ENCODE results near the gene C8B. TPM values are rescaled to one million over a fixed set of nuclear protein-coding genes. Genes with fewer than 3 reads are reported as not detected.

The C8B gene
- total RNA-seq, 1 experiment from 2014 or later, result not detected

GRCh38 chr1:56912325-56912724, 53.5 kb downstream of the C8B start:
- Histone ChIP-seq H4K5ac (ENCODE audit: insufficient read length, low read depth, low read length) (no peak overlapping the region), H3T11ph (ENCODE audit: low read length) (no peak overlapping the region), H2BK15ac (ENCODE audit: low read depth, low read length) (no peak overlapping the region), H3K18ac (ENCODE audit: insufficient read length, low read depth, low read length) (no peak overlapping the region), H3K23ac (ENCODE audit: insufficient read length, low read depth, low read length) (no peak overlapping the region), H2BK12ac (ENCODE audit: insufficient read length, low read depth, low read length) (no peak overlapping the region), H3K23me2 (ENCODE audit: insufficient read length, low read depth, low read length, poor library complexity, severe bottlenecking) (peaks cover 3% of the 10 kb centered on the region), H4K8ac (replicated peaks; ENCODE audit: insufficient read length, low read depth, low read length) (no peak overlapping the region), H3K9ac (ENCODE audit: extremely low read depth, insufficient read length, low read length) (no peak overlapping the region), H3K14ac (ENCODE audit: insufficient read depth, low read length) (no peak overlapping the region), H3K4me2 (ENCODE audit: insufficient read depth, insufficient read length, low read length) (no peak overlapping the region), H2AFZ (ENCODE audit: low read length) (no peak overlapping the region), H4K91ac (ENCODE audit: insufficient read length, low read depth, low read length) (no peak overlapping the region), H3K79me2 (ENCODE audit: insufficient read depth, low read length) (no peaks in the 10 kb centered on the region), H3K79me1 (ENCODE audit: insufficient read depth, low read depth, low read length, poor library complexity, severe bottlenecking) (no peaks in the 10 kb centered on the region), H3K4me1 (ENCODE audit: insufficient read depth, low read length) (no peaks in the 10 kb centered on the region), H2BK5ac (ENCODE audit: insufficient read length, low read length) (no peak overlapping the region), H2AK5ac (ENCODE audit: insufficient read length, low read length) (no peak overlapping the region), H2BK120ac (ENCODE audit: low read depth, low read length, poor library complexity, severe bottlenecking) (no peak overlapping the region), H2BK20ac (ENCODE audit: low read depth, low read length, poor library complexity, severe bottlenecking) (no peak overlapping the region), H4K20me1 (ENCODE audit: control insufficient read depth, insufficient read depth, insufficient read length) (no peaks in the 10 kb centered on the region), H3K4ac (ENCODE audit: low read depth, low read length) (no peak overlapping the region), H3K27ac (ENCODE audit: insufficient read length, low read depth, low read length) (no peak overlapping the region), H3K27me3 (ENCODE audit: insufficient read depth, low read length) (no peaks in the 10 kb centered on the region), H3K56ac (ENCODE audit: insufficient read length, low read depth, low read length) (no peak overlapping the region), H3K9me3 (ENCODE audit: control insufficient read depth, low read depth, low read length) (no peaks in the 10 kb centered on the region)
- Mint-ChIP-seq H3K27me3 (ENCODE audit: low read depth) (peaks cover 7% of the 10 kb centered on the region), H3K4me3 (no peak overlapping the region), H3K36me3 (ENCODE audit: insufficient read depth in 1 of 3, low read depth in 3 of 3) (no peaks in the 10 kb centered on the region), H3K9me3 (no peaks in the 10 kb centered on the region; a peak in 1 of 5 replicates), H3K27ac (no peak overlapping the region), H3K4me1 (peaks cover 8 to 13% of the 10 kb centered on the region in 2 experiments)
- WGBS (ENCODE audit: extremely low coverage, insufficient read length, low lambda C conversion rate), result no CpG with 5 or more reads among the region's 12 CpGs
- no peak for TF ChIP-seq CTCF (conservative IDR thresholded peaks at IDR 0.05)
- DNase-seq, result no peak

Data from H9 (cell line).